GM13977 (cell line): ENCODE data around the gene FOXO3.
"Not testable (repeated sequence)": the region's sequence is repeated elsewhere in the genome, so short reads cannot be mapped to it uniquely, and the experiment has no call there.

Experiments
- DNase-seq: peaks from one replicate; pipeline ENCODE4 v3.0.0; 2012; ENCODE audit warnings: low spot score
- CTCF ChIP-seq: IDR thresholded peaks from 2 replicates; pipeline ENCODE4 v1.5.1; 2012; ENCODE audit warnings: mild to moderate bottlenecking, control low read depth; ENCODE audit not compliant: insufficient read depth; ENCODE audit errors: extremely low read depth, missing control alignments
- in situ Hi-C: fragments of 300-500 bp; cut with MboI; formaldehyde crosslinking; loops from one replicate; pipeline ENCODE4 v1.12.0; 2022; ENCODE audit warnings: low sequenced_read_pairs, low pct_unique_long_range_greater_than_20kb, mixed read lengths, inconsistent platforms; ENCODE audit not compliant: unreplicated experiment

The FOXO3 gene

GRCh38 chr6:108677894-108678293 is 117.2 kb downstream of the FOXO3 start:
- TF ChIP-seq CTCF: no peak
- no peak for DNase-seq
- in situ Hi-C loops: no loop called here

- DNase-seq, in situ Hi-C loops: not testable (repeated sequence)
Observed at GRCh38 chr6:108680314-108680713, 119.6 kb downstream of the FOXO3 start.

- DNase-seq, in situ Hi-C loops: not testable (repeated sequence)
Observed at GRCh38 chr6:108681721-108682120, 121.0 kb downstream of the FOXO3 start.

GRCh38 chr6:108682383-108683119 is 121.8 kb downstream of the FOXO3 start:
- DNase-seq, in situ Hi-C loops: not testable (repeated sequence)

GRCh38 chr6:108683976-108684375 is 123.3 kb downstream of the FOXO3 start:
- in situ Hi-C loops, DNase-seq: not testable (repeated sequence)

- no peak for TF ChIP-seq CTCF
- in situ Hi-C loops: no loop called here
- DNase-seq: no peak
Observed at GRCh38 chr6:108684771-108685329, 124.1 kb downstream of the FOXO3 start.

- DNase-seq: no peak
- TF ChIP-seq CTCF: no peak
- in situ Hi-C loops: no loop called here
Observed at GRCh38 chr6:108685970-108686369, 125.3 kb downstream of the FOXO3 start.

GRCh38 chr6:108686896-108687295 is 126.2 kb downstream of the FOXO3 start:
- no peak for TF ChIP-seq CTCF
- in situ Hi-C loops: no loop called here

GRCh38 chr6:108687921-108688320 is 127.2 kb downstream of the FOXO3 start:
- TF ChIP-seq CTCF: no peak
- DNase-seq: no peak
- in situ Hi-C loops: no loop called here

More at GRCh38 chr6:108686896-108687295, 126.2 kb downstream of the FOXO3 start:
- no peak for DNase-seq
